Superior temporal gyrus (tissue), 1 donor: ENCODE data around the gene PRIM2.
A peak's percentile ranks its signal among the peaks of the same experiment; 100 is the strongest.
"Not testable (repeated sequence)": the region's sequence is repeated elsewhere in the genome, so short reads cannot be mapped to it uniquely, and the experiment has no call there.

Experiments
- DNase-seq: peaks from one replicate; pipeline ENCODE4 v3.0.0-alpha.2; 2016; ENCODE audit errors: extremely low spot score

PRIM2 gene

GRCh38 chr6:57500368-57501021 lies 183.1 kb downstream of the PRIM2 start:
- DNase-seq, result not testable (repeated sequence)

- not testable (repeated sequence) for DNase-seq
These were observed 185.0 kb downstream of the PRIM2 start for GRCh38 chr6:57502387-57502786.

- DNase-seq, result not testable (repeated sequence)
These were observed 187.8 kb downstream of the PRIM2 start for GRCh38 chr6:57505251-57505650.

- not testable (repeated sequence) for DNase-seq
These were observed 193.0 kb downstream of the PRIM2 start for GRCh38 chr6:57510390-57510789.

- DNase-seq, result not testable (repeated sequence)
These were observed 197.7 kb downstream of the PRIM2 start for GRCh38 chr6:57515171-57515570.

- not testable (repeated sequence) for DNase-seq
These were observed 198.4 kb downstream of the PRIM2 start for GRCh38 chr6:57515845-57516244.

GRCh38 chr6:57516776-57517175 lies 199.3 kb downstream of the PRIM2 start:
- not testable (repeated sequence) for DNase-seq

- DNase-seq, result not testable (repeated sequence)
These were observed 201.8 kb downstream of the PRIM2 start for GRCh38 chr6:57519198-57519597.

GRCh38 chr6:57521085-57521484 lies 203.7 kb downstream of the PRIM2 start:
- DNase-seq, result not testable (repeated sequence)

GRCh38 chr6:57523221-57523620 lies 205.8 kb downstream of the PRIM2 start:
- DNase-seq, result not testable (repeated sequence)

- not testable (repeated sequence) for DNase-seq
These were observed 212.3 kb downstream of the PRIM2 start for GRCh38 chr6:57529755-57530154.

- DNase-seq, result not testable (repeated sequence)
These were observed 215.2 kb downstream of the PRIM2 start for GRCh38 chr6:57532660-57533059.

- DNase-seq, result not testable (repeated sequence)
These were observed 217.7 kb downstream of the PRIM2 start for GRCh38 chr6:57535121-57535520.

GRCh38 chr6:57535994-57536393 lies 218.6 kb downstream of the PRIM2 start:
- DNase-seq, result peak; percentile 41

GRCh38 chr6:57537916-57538315 lies 220.5 kb downstream of the PRIM2 start:
- not testable (repeated sequence) for DNase-seq

- not testable (repeated sequence) for DNase-seq
These were observed 234.5 kb downstream of the PRIM2 start for GRCh38 chr6:57551961-57552360.

GRCh38 chr6:57557855-57558254 lies 240.4 kb downstream of the PRIM2 start:
- DNase-seq, result not testable (repeated sequence)

GRCh38 chr6:57559170-57559569 lies 241.7 kb downstream of the PRIM2 start:
- DNase-seq, result not testable (repeated sequence)

- not testable (repeated sequence) for DNase-seq
These were observed 244.8 kb downstream of the PRIM2 start for GRCh38 chr6:57562233-57562632.

GRCh38 chr6:57572119-57572518 lies 254.7 kb downstream of the PRIM2 start:
- DNase-seq, result not testable (repeated sequence)

- not testable (repeated sequence) for DNase-seq
These were observed 255.4 kb downstream of the PRIM2 start for GRCh38 chr6:57572844-57573243.

GRCh38 chr6:57577023-57577422 lies 259.6 kb downstream of the PRIM2 start:
- DNase-seq, result not testable (repeated sequence)

- peak; percentile 13 for DNase-seq
These were observed 262.1 kb downstream of the PRIM2 start for GRCh38 chr6:57579489-57579888.

- DNase-seq, result not testable (repeated sequence)
These were observed 264.2 kb downstream of the PRIM2 start for GRCh38 chr6:57581586-57581985.
